MM.1S (cell line): ENCODE data around the gene CYP46A1.

Experiments used
- DNase-seq: peaks from one replicate; pipeline ENCODE4 v3.0.0-alpha.2; 2015
- H2AFZ ChIP-seq: fragments of 300-600 bp; sonication (generic); 2 replicates; pipeline ENCODE4 v1.6.0; 2016; ENCODE audit warnings: antibody characterized with exemption, low read length
- H3F3A ChIP-seq: fragments of 300-600 bp; sonication (generic); 2 replicates; pipeline ENCODE4 v1.6.1; 2016; ENCODE audit warnings: mild to moderate bottlenecking, antibody characterized with exemption, low read length, moderate library complexity, mixed read lengths; ENCODE audit not compliant: insufficient read depth
- H3K27ac ChIP-seq: fragments of 300-600 bp; sonication (generic); 2 replicates; pipeline ENCODE4 v1.5.1; 2016; ENCODE audit warnings: mild to moderate bottlenecking, low read length
- H3K27me3 ChIP-seq: fragments of 300-600 bp; sonication (generic); replicated peaks from 2 replicates; pipeline ENCODE4 v1.6.0; 2016; ENCODE audit warnings: low read length; ENCODE audit not compliant: insufficient read depth
- H3K36me3 ChIP-seq: fragments of 300-600 bp; sonication (generic); replicated peaks from 2 replicates; pipeline ENCODE4 v1.6.1; 2016; ENCODE audit warnings: mild to moderate bottlenecking, low read length, mixed read lengths; ENCODE audit not compliant: insufficient read depth
- H3K4me1 ChIP-seq: fragments of 300-600 bp; sonication (generic); 2 replicates; pipeline ENCODE4 v1.6.1; 2016; ENCODE audit warnings: low read length, mixed read lengths
- H3K4me2 ChIP-seq: fragments of 300-600 bp; sonication (generic); 2 replicates; pipeline ENCODE4 v1.6.0; 2016; ENCODE audit warnings: low read depth, low read length
- H3K4me3 ChIP-seq: fragments of 300-600 bp; sonication (generic); 2 replicates; pipeline ENCODE4 v1.5.1; 2016; ENCODE audit warnings: low read length, mixed read lengths
- H3K79me2 ChIP-seq: fragments of 300-600 bp; sonication (generic); 2 replicates; pipeline ENCODE4 v1.6.1; 2016; ENCODE audit warnings: mixed run types, low read length, mixed read lengths
- H3K9ac ChIP-seq: fragments of 300-600 bp; sonication (generic); 2 replicates; pipeline ENCODE4 v1.6.1; 2016; ENCODE audit warnings: low read length, mixed read lengths
- H3K9me2 ChIP-seq: fragments of 300-600 bp; sonication (generic); replicated peaks from 2 replicates; pipeline ENCODE4 v1.6.1; 2016; ENCODE audit warnings: mild to moderate bottlenecking, low read length, mixed read lengths; ENCODE audit not compliant: insufficient read depth
- H3K9me3 ChIP-seq: fragments of 300-600 bp; sonication (generic); replicated peaks from 2 replicates; pipeline ENCODE4 v1.6.1; 2016; ENCODE audit warnings: mild to moderate bottlenecking, low read length, mixed read lengths; ENCODE audit not compliant: insufficient read depth
- H4K20me1 ChIP-seq: fragments of 300-600 bp; sonication (generic); 2 replicates; pipeline ENCODE4 v1.6.1; 2016; ENCODE audit warnings: mild to moderate bottlenecking, low read length, moderate library complexity, mixed read lengths; ENCODE audit not compliant: insufficient read depth
- CTCF ChIP-seq: fragments of 300-600 bp; sonication (generic); IDR thresholded peaks from 2 replicates; pipeline ENCODE4 v1.5.1; 2016; ENCODE audit warnings: antibody characterized with exemption, low read length, mixed read lengths
- EZH2 ChIP-seq: fragments of 300-600 bp; sonication (generic); optimal IDR thresholded peaks from 2 replicates; pipeline ENCODE3; 2017; ENCODE audit warnings: low read depth, mild to moderate bottlenecking, antibody characterized with exemption, low read length, mixed read lengths
- EZH2phosphoT487 ChIP-seq: fragments of 300-600 bp; sonication (generic); IDR thresholded peaks from 2 replicates; pipeline ENCODE4 v1.6.1; 2018; ENCODE audit warnings: antibody characterized with exemption, low read length

Gene CYP46A1

GRCh38 chr14:99755629-99756603 lies 71.8 kb downstream of the CYP46A1 start:
- TF ChIP-seq EZH2 (no peak), EZH2phosphoT487 (no peak), CTCF (no peak)
- no peak overlapping the region for H3K27ac ChIP-seq
- H3K4me3 ChIP-seq: no peak overlapping the region
- H3K79me2 ChIP-seq: no peaks in the 10 kb centered on the region
- H4K20me1 ChIP-seq: no peaks in the 10 kb centered on the region
- H3K9ac ChIP-seq: no peak overlapping the region
- H3K27me3 ChIP-seq: peaks cover 12% of the 10 kb centered on the region
- no peaks in the 10 kb centered on the region for H3K4me1 ChIP-seq
- no peak overlapping the region for H2AFZ ChIP-seq
- no peaks in the 10 kb centered on the region for H3K9me2 ChIP-seq
- no peak for DNase-seq
- H3K9me3 ChIP-seq: no peaks in the 10 kb centered on the region
- no peaks in the 10 kb centered on the region for H3K36me3 ChIP-seq
- H3F3A ChIP-seq: no peaks in the 10 kb centered on the region
- no peak overlapping the region for H3K4me2 ChIP-seq

- Histone ChIP-seq H3K4me1 (no peaks in the 10 kb centered on the region), H3F3A (no peaks in the 10 kb centered on the region), H2AFZ (no peak overlapping the region), H3K9me3 (no peaks in the 10 kb centered on the region), H3K79me2 (no peaks in the 10 kb centered on the region), H3K4me2 (no peak overlapping the region), H3K27ac (no peak overlapping the region), H3K27me3 (peaks cover 8% of the 10 kb centered on the region), H4K20me1 (no peaks in the 10 kb centered on the region), H3K9me2 (no peaks in the 10 kb centered on the region), H3K9ac (no peak overlapping the region), H3K36me3 (no peaks in the 10 kb centered on the region), H3K4me3 (no peak overlapping the region)
- DNase-seq: no peak
- no peak for TF ChIP-seq CTCF
Observed at GRCh38 chr14:99756796-99757195, 72.7 kb downstream of the CYP46A1 start.

- Histone ChIP-seq H3K4me1 (no peaks in the 10 kb centered on the region), H4K20me1 (no peaks in the 10 kb centered on the region), H3K36me3 (no peaks in the 10 kb centered on the region), H3K79me2 (no peaks in the 10 kb centered on the region), H3K4me2 (no peak overlapping the region), H2AFZ (no peak overlapping the region), H3K27ac (no peak overlapping the region), H3K27me3 (peaks cover 1% of the 10 kb centered on the region; the same call in 1 of the 2 replicates), H3K9ac (no peak overlapping the region), H3K9me2 (no peaks in the 10 kb centered on the region), H3K9me3 (no peaks in the 10 kb centered on the region), H3K4me3 (no peak overlapping the region), H3F3A (no peaks in the 10 kb centered on the region)
- TF ChIP-seq EZH2: no peak
- DNase-seq: no peak
Observed at GRCh38 chr14:99757331-99758070, 73.4 kb downstream of the CYP46A1 start.
